Measurements from ENCODE around the gene WDR36. TPM values are rescaled to one million over a fixed set of nuclear protein-coding genes. Genes with fewer than 3 reads are reported as not detected.

Gene WDR36
- total and polyA plus RNA-seq, 2 of the 13 experiments (the other 11 are each of a cell fraction or from before 2014, with no cell fraction given): 18.2 to 40.6 TPM

DNA sequence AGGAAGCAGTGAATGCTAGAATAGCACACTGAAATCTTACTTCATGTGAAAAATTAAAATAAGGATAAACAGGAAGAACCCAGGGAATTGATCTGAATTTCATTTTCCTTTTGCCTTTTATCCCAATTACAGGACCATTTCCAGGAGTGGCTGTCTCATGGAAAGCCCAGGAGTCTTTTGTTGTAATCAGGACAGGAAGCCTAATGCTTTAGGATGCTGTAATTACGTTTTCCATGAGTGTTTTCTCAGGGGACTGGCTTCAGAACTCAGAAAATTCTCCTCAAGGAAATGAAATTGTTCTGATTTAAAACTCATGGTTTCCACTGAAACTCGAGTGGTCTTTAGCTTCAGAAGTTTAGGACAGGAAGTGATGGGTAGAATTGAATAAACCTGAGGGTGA, 75.4 kb downstream of the WDR36 start:
- H3K9me3 ChIP-seq (ENCODE audit: low read length): no peaks in the 10 kb centered on the region
- CTCF ChIA-PET (ENCODE audit: low intra/inter-chr PET ratio, low total read pairs): no interaction called here
- H4K20me1 ChIP-seq (ENCODE audit: insufficient read depth, low read length): no peaks in the 10 kb centered on the region
- TF ChIP-seq, protein P1, sequence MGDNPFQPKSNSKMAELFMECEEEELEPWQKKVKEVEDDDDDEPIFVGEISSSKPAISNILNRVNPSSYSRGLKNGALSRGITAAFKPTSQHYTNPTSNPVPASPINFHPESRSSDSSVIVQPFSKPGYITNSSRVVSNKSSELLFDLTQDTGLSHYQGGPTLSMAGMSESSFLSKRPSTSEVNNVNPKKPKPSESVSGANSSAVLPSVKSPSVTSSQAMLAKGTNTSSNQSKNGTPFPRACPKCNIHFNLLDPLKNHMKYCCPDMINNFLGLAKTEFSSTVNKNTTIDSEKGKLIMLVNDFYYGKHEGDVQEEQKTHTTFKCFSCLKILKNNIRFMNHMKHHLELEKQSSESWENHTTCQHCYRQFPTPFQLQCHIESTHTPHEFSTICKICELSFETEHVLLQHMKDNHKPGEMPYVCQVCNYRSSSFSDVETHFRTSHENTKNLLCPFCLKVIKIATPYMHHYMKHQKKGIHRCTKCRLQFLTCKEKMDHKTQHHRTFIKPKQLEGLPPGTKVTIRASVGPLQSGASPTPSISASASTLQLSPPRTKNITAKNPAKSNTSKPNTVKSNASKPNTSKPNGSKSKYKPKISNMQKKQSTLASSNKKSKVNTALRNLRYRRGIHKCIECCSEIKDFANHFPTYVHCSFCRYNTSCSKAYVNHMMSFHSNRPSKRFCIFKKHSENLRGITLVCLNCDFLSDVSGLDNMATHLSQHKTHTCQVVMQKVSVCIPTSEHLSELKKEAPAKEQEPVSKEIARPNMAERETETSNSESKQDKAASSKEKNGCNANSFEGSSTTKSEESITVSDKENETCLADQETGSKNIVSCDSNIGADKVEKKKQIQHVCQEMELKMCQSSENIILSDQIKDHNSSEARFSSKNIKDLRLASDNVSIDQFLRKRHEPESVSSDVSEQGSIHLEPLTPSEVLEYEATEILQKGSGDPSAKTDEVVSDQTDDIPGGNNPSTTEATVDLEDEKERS (CRISPR knock-in tag; IDR thresholded peaks at IDR 0.05): no peak
- TF ChIP-seq ZNF598 (CRISPR knock-in tag; IDR thresholded peaks at IDR 0.05; ENCODE audit: borderline replicate concordance) (no peak), ZC3H4 (CRISPR knock-in tag; IDR thresholded peaks at IDR 0.05; ENCODE audit: borderline replicate concordance) (no peak), ZNF720 (CRISPR knock-in tag; IDR thresholded peaks at IDR 0.05) (no peak), SMAD3 (CRISPR knock-in tag; IDR thresholded peaks at IDR 0.05) (no peak), MED1 (CRISPR knock-in tag; IDR thresholded peaks at IDR 0.05) (no peak)
- TF ChIP-seq, protein P2, sequence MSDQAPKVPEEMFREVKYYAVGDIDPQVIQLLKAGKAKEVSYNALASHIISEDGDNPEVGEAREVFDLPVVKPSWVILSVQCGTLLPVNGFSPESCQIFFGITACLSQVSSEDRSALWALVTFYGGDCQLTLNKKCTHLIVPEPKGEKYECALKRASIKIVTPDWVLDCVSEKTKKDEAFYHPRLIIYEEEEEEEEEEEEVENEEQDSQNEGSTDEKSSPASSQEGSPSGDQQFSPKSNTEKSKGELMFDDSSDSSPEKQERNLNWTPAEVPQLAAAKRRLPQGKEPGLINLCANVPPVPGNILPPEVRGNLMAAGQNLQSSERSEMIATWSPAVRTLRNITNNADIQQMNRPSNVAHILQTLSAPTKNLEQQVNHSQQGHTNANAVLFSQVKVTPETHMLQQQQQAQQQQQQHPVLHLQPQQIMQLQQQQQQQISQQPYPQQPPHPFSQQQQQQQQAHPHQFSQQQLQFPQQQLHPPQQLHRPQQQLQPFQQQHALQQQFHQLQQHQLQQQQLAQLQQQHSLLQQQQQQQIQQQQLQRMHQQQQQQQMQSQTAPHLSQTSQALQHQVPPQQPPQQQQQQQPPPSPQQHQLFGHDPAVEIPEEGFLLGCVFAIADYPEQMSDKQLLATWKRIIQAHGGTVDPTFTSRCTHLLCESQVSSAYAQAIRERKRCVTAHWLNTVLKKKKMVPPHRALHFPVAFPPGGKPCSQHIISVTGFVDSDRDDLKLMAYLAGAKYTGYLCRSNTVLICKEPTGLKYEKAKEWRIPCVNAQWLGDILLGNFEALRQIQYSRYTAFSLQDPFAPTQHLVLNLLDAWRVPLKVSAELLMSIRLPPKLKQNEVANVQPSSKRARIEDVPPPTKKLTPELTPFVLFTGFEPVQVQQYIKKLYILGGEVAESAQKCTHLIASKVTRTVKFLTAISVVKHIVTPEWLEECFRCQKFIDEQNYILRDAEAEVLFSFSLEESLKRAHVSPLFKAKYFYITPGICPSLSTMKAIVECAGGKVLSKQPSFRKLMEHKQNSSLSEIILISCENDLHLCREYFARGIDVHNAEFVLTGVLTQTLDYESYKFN (CRISPR knock-in tag; conservative IDR thresholded peaks at IDR 0.05): no peak
- TF ChIP-seq, protein P3, sequence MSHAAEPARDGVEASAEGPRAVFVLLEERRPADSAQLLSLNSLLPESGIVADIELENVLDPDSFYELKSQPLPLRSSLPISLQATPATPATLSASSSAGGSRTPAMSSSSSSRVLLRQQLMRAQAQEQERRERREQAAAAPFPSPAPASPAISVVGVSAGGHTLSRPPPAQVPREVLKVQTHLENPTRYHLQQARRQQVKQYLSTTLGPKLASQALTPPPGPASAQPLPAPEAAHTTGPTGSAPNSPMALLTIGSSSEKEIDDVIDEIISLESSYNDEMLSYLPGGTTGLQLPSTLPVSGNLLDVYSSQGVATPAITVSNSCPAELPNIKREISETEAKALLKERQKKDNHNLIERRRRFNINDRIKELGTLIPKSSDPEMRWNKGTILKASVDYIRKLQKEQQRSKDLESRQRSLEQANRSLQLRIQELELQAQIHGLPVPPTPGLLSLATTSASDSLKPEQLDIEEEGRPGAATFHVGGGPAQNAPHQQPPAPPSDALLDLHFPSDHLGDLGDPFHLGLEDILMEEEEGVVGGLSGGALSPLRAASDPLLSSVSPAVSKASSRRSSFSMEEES (CRISPR knock-in tag; IDR thresholded peaks at IDR 0.05): no peak
- in situ Hi-C loops (cut with HindIII; ENCODE audit: extremely low pct_ligation_motif_present, low pct_unique_long_range_greater_than_20kb) (loop anchor here (25.0 kb wide), 1 partner anchor 320 kb away; no protein-coding TSS in a partner anchor), intact Hi-C loops (cut with micrococcal nuclease; ENCODE audit: unreplicated experiment) (no loop called here)
- H3K27ac ChIP-seq (ENCODE audit: extremely low read length, insufficient read depth, low read length): no peak overlapping the region
- H2AFZ ChIP-seq (ENCODE audit: low read length): no peak overlapping the region
- no peak for DNase-seq (ENCODE audit: low spot score)
- no peak for FAIRE-seq
- H3K4me2 ChIP-seq (ENCODE audit: low read depth, low read length): no peak overlapping the region
- no TSS peak for BruUV-seq (replicated peaks)
- no peak for ATAC-seq
- H3K79me2 ChIP-seq (ENCODE audit: insufficient read depth, low read length): no peaks in the 10 kb centered on the region
- no peak overlapping the region for H3K4me3 ChIP-seq (replicated peaks in 1 of 3; ENCODE audit: insufficient read depth in 1 of 3, low read depth in 2 of 3, low read length in 3 of 3)
- H3K9ac ChIP-seq (ENCODE audit: insufficient read depth, low read depth, low read length): no peak overlapping the region
- POLR2A ChIA-PET: no interaction called here
- no peaks in the 10 kb centered on the region for H3K4me1 ChIP-seq (ENCODE audit: insufficient read depth, low read length)
- no peaks in the 10 kb centered on the region for H3K27me3 ChIP-seq (ENCODE audit: control insufficient read depth in 1 of 2, insufficient read depth in 2 of 2, low read length in 2 of 2)
- 0% methylated on average over 2 of the region's 2 CpGs for WGBS (ENCODE audit: low lambda C conversion rate)
- no peaks in the 10 kb centered on the region for H3K36me3 ChIP-seq (replicated peaks in 1 of 2; ENCODE audit: control insufficient read depth in 1 of 2, insufficient read depth in 2 of 2, low read length in 2 of 2)
